IPS-NIHi11 (cell line): ENCODE results near the gene ANXA2R.

Experiments used
- DNase-seq: peaks from one replicate; pipeline ENCODE4 v3.0.0; 2012; ENCODE audit warnings: mixed read lengths, low spot score

Gene ANXA2R

DNA sequence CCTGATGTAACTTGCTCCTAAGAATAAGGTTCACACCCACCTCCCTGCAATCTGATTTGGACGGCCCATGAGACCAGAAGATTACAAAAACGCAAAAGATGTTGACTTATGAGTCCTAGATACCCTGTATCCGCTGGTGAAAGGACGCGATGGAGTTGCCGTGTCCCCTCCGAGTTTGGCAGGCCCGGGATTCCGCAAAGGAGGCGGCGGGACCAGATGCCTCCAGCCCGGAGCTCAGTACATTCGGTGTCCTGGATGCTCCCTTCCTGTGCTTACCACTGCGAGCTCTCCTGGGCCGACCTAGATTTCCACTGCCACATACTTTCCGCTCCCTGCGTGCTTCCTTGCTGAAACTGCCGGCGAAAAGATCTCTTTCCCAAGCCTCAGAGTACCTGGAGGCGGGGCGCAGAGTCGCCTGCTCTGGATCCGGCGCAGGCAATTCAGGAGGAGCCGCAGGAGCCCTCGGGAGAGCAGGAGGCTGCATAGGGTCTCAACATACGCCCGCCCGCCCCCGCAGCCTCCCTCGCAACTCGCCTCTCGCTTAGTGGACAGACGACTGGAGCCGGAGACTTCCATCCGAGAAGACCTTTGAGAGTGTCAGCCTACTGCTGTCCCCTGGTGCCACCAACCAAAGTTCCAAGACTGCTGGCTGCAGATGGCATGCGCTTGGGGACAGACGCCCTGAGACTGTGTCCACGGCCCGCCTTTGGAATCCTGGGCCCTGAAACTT lies 39.8 kb downstream of the ANXA2R start:
- DNase-seq, result peak; percentile 20

DNA sequence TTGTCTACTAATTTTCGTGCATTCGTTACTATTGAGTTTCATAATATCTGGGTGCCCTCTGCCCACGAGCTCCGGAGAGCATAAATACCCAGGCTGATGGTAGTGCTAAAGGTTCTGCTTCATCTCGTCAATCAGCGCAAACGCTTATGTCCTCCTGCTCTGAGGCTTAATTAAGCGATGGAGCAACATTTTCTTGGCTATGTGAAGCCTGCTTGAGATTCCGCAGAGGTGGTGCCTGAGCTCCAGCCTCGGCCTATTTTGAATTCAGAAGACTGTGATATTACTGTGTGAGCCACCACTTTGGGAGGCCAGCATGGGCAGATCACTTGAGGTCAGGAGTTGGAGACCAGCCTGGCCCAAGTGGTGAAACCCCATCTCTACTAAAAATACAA lies 44.8 kb downstream of the ANXA2R start:
- no peak for DNase-seq

DNA sequence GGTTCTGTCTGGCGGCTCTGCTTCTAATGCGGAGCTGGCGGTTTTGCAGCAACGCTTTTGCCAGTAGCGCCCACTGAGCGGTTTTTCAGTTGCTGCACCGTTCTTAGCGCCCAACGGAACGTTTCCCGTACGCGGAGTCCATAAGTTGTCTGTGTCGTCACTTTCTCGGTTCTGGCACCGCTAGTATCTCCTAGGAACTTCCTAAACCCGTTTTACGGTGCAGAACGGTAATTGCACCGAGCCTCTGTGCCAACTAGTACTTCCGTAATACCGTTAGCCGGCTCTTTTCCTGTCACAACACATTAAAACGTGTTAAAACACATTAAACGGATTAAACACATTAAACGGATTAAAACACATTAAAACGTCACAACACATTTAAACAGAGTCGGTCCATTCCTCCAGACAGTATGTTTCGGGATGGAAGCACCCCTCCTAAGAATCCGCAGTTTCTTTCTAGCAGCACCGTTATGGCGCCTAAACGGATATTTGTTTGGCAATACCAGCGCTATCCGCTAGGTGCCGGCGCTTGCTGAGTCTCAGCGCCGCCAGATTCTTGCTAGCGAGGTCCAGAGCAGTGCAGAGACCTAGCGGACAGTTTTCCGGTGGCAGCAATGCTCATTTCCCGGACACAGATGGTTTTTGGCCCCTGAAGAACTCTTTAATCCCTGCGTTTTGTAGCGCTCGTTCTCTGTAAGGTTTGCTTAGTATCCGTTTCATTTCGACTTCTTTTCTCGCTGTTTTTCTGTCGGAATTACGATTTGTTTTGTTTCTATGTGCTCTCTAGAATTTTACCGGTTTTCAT lies 45.4 kb downstream of the ANXA2R start:
- DNase-seq, result peak; percentile 40

DNA sequence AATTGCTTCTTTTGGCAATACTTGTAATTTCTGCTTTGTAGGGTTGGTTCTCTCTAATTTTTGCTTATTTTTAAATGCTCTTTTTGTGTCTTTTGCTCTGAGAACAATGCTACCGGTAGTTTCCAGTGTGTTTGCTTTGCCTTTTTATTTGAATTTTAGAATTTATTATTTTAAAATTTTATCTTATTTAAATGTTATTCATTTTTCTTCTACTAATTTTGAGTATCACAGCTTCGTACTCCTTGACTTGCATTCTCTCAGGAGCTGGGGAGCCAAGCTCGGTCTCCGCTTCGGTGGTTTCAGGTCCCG lies 45.9 kb downstream of the ANXA2R start:
- no peak for DNase-seq

DNA sequence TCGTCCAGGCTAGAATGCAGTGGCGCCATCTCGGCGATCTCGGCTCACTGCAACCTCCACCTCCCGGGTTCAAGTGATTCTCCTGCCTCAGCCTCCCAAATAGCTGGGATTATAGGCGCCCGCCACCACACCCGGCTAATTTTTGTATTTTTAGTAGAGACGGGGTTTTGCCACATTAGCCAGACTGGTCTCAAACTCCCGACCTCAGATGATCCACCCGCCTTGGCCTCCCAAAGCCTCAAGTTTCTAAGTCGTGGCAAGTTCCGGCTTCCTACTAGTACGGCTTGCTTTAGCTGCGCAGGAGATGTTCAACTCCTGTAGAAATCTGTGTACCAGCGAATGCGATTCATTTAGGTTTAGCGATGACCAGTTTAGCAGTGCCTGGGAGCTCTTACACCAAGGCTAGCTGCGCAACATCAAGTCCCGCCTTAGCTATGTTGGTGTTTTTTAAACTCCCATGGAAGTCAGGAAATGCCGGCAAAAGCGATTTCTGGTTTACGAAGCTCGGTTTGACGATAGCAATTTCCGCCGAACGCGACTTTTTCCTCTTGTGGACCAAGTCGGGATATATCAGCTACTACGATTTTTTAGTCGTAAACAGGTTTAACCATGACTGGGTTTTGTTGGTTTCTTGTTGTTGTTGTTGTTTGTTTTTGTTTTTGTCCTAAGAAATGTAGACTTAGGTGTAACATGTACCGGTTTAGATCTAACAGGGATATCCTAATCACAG lies 46.4 kb downstream of the ANXA2R start:
- DNase-seq, result no peak

DNA sequence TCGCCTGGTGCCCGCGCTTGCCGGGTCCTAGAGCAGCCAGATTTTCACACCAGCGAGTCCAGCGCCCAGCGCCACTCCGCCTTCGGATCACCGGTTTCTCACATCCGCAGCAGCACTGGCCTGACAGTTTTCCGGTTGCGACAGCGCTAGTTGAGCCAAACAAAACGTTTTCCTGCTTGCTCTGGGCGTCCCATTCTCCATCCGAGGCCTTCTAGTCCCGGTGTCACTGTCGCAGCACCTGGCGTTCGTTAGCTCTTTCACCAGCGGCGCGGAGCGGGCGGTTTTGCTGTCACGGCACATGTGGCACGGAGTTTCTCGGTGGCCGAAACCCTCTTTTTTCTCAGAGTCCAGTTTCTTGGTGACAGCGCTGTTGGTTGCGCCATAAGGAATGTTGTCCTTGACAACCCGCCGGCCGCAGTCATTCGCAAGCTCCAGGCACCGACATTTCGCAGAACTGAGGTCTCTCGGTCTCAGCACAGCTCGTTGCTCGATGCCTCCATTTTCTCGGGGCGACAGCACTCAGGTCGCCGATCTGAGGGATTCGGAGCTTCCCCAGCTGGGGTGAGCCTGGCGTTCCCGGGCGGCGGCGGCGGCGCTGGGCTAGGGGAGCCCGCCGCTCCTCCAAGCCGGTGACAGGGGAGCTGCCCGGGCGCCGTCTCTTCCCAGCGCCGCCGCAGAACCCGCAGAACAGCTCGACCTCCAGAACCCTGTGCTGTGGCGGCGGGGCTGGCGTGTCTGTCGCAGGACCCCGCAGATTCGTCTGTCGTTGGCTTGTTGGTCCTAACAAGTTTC lies 47.8 kb downstream of the ANXA2R start:
- peak; percentile 47 for DNase-seq

DNA sequence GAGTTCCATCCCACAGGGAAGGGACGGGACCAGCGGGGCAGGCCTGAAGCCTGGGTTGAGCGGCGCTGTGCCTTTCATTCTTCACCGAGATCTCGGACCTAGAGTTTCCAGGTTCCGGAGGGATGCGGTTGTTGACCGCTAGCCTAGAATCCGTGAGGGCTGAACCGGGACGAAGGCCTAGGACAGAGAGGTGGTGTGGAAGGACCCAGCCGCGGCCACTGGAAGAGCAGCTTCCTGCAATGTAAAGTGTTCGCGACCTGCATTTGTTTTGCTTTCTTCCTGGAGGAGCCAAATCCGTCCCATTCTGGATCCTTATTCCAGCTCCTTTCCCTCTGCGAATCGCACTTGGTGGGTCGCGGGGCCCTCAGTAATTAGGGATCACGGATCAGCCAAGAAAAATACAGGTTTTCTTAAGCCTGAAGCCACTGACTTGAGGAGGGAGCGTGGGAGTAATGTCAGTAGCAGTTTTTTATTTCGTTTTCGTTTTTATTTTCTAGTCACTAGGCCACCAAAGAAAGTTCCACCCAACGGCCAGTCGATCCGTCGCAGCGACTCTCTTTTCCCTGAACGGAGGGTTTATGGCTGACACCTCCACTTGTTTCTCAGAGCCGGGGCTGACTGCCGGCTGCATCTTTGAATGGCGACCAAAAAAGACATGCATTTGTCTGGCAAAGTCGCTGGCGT lies 48.6 kb downstream of the ANXA2R start:
- no peak for DNase-seq

DNA sequence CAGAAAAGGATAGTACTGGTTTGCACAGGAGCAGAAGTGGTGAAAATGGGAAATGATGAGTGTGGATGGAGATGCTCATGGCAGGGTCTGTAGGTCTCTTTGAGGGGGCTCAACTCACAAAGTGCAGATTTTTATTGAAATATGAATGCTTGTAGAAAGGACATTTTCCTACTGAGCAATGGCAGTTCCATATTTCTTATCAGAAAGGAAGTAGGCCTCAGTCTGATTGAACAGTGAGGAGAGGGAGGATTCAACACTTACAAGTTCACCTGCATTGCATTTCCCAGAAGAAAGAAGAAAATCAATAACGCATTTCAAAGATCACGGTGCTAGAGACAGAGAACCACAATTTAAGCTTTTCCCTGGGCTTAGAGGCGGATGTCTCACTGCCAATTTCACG lies 49.2 kb downstream of the ANXA2R start:
- DNase-seq, result no peak
